Heart left ventricle (tissue), 16 donors: Measurements from ENCODE around the gene SIM1. TPM values are rescaled to one million over a fixed set of nuclear protein-coding genes. Genes with fewer than 3 reads are reported as not detected.

Experiments used
- ATAC-seq, 4 donors: fragments of 200-7000 bp; cut with Tn5 transposase; one replicate each; pipeline ENCODE4 v1.9.1; 2020 to 2022; ENCODE audit warnings: moderate library complexity in 4 of 4, mild to moderate bottlenecking in 3 of 4, moderate number of reproducible peaks in 1 of 4
- DNase-seq, 5 donors: peaks; one replicate each; pipeline ENCODE4 v3.0.0-alpha.2; 2020
- H3K27ac ChIP-seq, 12 donors: fragments of 200-600 bp; sonication (generic) in 4 of 12; one replicate each; pipeline versions ENCODE4 v1.5.0 to v1.8.0; 2016 to 2022; ENCODE audit warnings: mild to moderate bottlenecking in 2 of 12
- H3K27me3 ChIP-seq, 9 donors: fragments of 200-600 bp; sonication (generic) in 2 of 9; one replicate each; pipeline versions ENCODE4 v1.5.1 to v1.8.0; 2016 to 2022; ENCODE audit warnings: mild to moderate bottlenecking in 3 of 9
- H3K36me3 ChIP-seq, 9 donors: fragments of 200-600 bp; sonication (generic) in 2 of 9; one replicate each; pipeline versions ENCODE4 v1.5.0 to v1.8.0; 2018 to 2022; ENCODE audit warnings: mild to moderate bottlenecking in 2 of 9
- H3K4me1 ChIP-seq, 12 donors: fragments of 200-600 bp; sonication (generic) in 4 of 12; one replicate each; pipeline versions ENCODE4 v1.5.0 to v1.8.0; 2016 to 2022; ENCODE audit warnings: mild to moderate bottlenecking in 3 of 12
- H3K4me3 ChIP-seq, 12 donors: fragments of 200-600 bp; sonication (generic) in 4 of 12; one replicate each; pipeline versions ENCODE4 v1.5.0 to v1.8.0; 2017 to 2022; ENCODE audit warnings: mild to moderate bottlenecking in 9 of 12, moderate library complexity in 4 of 12
- H3K9me3 ChIP-seq, 12 donors: fragments of 200-600 bp; sonication (generic) in 4 of 12; one replicate each; pipeline versions ENCODE4 v1.5.0 to v1.8.0; 2016 to 2022; ENCODE audit warnings: mild to moderate bottlenecking in 1 of 12
- POLR2A ChIP-seq, 2 donors: fragments of 450-650 bp; IDR thresholded peaks; one replicate each; pipeline ENCODE4 v1.6.1; 2017; ENCODE audit warnings: antibody characterized with exemption in 2 of 2, mild to moderate bottlenecking in 2 of 2, moderate library complexity in 2 of 2
- WGBS, 4 donors: extraction: QIAGEN DNeasy Blood & Tissue Kit in 2 of 4; methylation state at CpG; one replicate each; pipeline versions ENCODE4 v1.1.5 to v1.1.7; 2013 to 2018; 5-methylcytosine and 5-hydroxymethylcytosine counted together
- intact Hi-C, 10 donors: fragments of 100-400 bp; cut with DNase I; formaldehyde crosslinking; loops; one replicate each; pipeline versions ENCODE4 v1.11.1 to v1.14.2; 2022
- polyA plus RNA-seq, 2 donors: library from polyadenylated mRNA; stranded (reverse); fragments of 200-250 nt; gene quantifications; one replicate each; pipeline ENCODE4 v1.2.3, GENCODE V29; 2013
- total RNA-seq, 9 donors: library from RNA; depleted of rRNA in 2 of 9; stranded (reverse); fragments of >200 nt in 2 of 9; fragmentation: NEBNext Ultra II Directional in 3 of 9; extraction: Animal tissue kit (Norgen Biotek cat#: 25700) in 3 of 9; gene quantifications; one replicate each; pipeline versions ENCODE4 v1.1.0 to v1.2.4, GENCODE V29; 2016 to 2023
- TF ChIP-seq, protein P1 (sequence below), 12 donors: fragments of 200-600 bp; sonication (generic) in 4 of 12; IDR thresholded peaks; one replicate each; pipeline versions ENCODE4 v1.5.0 to v1.8.0; 2018 to 2022; ENCODE audit warnings: antibody characterized with exemption in 12 of 12, mild to moderate bottlenecking in 5 of 12
- donor health status: ischemic (EF 13 %, LVEDD 7.1; RV severe dilation, severe dysfunction).
- donor health status: healthy with polysubstance abuse.
- donor health status: DM: no; HTN: yes; CAD: no.
- donor health status: DM: no; HTN: no; CAD: no.
- donor health status: ischemic (EF 25% LVEDD 6.9; RV normal size, moderate dysfunction).
- donor health status: ischemic (EF 25% LVEDD 5.7; RV mildly dilated, moderate dysfunction).
- donor health status: healthy.
- donor health status: DM: yes; HTN: yes; CAD: no.
- donor health status: ischemic (EF 35%, LVEDD 5.7; RV mildly dilated, moderate dysfunction).
- donor health status: nonischemic (EF 11% LVEDD 7.7; RV severe dilation, severe dysfunction).
- donor health status: DM: yes; HTN: yes; CAD: no.
- donor health status: PGD.
- donor health status: ischemic (EF 29% LVEDD 5.4; RV normal size, mild dysfunction).
- donor health status: nonischemic (EF 23%, LVEDD 6.1; RV moderate dilation, normal function).

SIM1 gene
- total and polyA plus RNA-seq, 11 donors, result 0.50 TPM; not detected in 10

DNA sequence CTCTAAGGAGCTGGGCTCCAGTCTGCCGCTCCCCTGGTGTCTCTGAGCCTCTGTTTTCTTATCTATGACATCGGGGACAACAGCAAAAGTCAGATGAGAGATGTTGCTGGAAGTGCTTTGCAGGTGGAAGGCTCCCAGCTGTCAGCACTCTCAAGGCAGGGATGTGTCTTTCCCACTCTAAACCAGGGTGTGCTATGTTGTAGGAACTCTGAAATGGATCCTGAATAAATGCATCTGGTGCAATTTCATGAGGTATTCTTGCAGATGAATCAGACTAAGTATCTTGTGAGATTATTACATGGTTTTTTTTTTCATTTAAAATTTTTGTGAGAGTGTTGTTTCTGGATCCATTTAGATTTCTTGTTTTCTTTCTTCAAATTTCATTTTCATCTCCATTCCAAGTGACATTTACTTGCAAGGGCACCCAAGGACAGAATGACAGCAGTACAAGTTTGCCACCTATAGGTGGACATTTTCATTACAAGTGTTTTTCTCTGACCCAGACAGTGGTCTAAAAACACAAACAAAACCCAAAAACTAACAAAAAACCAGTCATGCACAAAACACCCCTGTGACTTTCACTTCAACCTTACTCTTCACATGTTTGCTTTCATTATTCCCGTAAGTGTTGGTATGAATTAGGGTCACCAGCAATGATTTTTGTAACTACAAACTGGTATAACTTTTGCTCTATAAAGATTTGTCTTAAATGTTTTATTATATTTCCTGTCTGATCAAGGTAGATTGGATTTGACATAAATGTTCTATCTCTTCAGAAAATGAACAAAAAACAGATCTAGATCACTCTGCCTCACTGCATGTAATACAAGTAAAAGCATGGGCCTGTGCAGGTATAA is 14.7 kb upstream of the SIM1 start:
- no peaks in the 10 kb centered on the region for H3K9me3 ChIP-seq
- DNase-seq (no peak), ATAC-seq (no peak)
- intact Hi-C loops, result loop anchor here (1.0 to 10.0 kb wide), 5 partner anchors 362 to 477 kb away; no protein-coding TSS in a partner anchor
- TF ChIP-seq, protein P1, sequence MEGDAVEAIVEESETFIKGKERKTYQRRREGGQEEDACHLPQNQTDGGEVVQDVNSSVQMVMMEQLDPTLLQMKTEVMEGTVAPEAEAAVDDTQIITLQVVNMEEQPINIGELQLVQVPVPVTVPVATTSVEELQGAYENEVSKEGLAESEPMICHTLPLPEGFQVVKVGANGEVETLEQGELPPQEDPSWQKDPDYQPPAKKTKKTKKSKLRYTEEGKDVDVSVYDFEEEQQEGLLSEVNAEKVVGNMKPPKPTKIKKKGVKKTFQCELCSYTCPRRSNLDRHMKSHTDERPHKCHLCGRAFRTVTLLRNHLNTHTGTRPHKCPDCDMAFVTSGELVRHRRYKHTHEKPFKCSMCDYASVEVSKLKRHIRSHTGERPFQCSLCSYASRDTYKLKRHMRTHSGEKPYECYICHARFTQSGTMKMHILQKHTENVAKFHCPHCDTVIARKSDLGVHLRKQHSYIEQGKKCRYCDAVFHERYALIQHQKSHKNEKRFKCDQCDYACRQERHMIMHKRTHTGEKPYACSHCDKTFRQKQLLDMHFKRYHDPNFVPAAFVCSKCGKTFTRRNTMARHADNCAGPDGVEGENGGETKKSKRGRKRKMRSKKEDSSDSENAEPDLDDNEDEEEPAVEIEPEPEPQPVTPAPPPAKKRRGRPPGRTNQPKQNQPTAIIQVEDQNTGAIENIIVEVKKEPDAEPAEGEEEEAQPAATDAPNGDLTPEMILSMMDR (IDR thresholded peaks at IDR 0.05), result peak; percentile 47 to 76 (median 59)
- no peak for TF ChIP-seq POLR2A (IDR thresholded peaks at IDR 0.05)
- WGBS, 4 donors, result 65 to 72% (median 67%) methylated on average over 3 of the region's 3 CpGs
- no peak overlapping the region for H3K27ac ChIP-seq
- H3K4me1 ChIP-seq, result no peaks in the 10 kb centered on the region
- H3K27me3 ChIP-seq, result peaks cover 0 to 28% (median 6%) of the 10 kb centered on the region in 9 donors
- H3K36me3 ChIP-seq, result no peaks in the 10 kb centered on the region
- H3K4me3 ChIP-seq, result no peak overlapping the region

DNA sequence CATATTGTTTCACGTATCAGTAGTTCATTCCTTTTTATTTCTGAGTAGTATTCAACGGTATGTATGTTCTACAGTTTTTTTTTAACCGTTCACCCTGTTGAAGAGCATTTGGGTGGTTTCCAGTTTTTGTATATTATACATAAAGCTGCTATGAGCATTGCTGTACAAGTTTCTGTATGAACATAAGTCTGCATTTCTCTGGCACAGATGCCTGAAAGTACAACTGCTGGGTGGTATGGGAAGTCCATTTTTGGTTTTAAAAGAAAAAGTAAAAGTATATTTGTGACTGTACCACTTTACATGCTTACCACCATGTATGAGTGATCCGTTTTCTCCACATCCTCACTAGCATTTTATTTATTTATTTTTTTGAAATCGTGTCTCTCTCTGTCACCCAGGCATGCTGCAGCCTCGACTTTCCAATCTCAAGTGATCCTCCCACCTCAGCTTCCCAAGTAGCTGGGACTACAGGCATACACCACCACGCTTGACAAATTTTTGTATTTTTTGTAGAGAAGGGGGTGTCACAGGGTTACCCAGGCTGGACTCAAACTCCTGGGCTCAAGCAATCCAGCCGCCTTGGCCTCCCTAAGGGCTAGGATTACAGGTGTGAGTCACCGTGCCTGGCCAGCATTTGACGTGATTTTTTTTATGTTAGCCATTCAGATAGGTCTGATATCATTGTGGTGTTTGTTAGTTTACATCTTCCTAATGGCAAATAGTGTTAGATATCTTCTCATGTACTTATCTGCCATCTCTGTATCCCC is 11.0 kb upstream of the SIM1 start:
- intact Hi-C loops, result loop anchor here in 6 of 10 donors (5.0 to 10.0 kb wide), 3 partner anchors 358 to 473 kb away; no protein-coding TSS in a partner anchor
- WGBS, 4 donors, result 79 to 84% (median 83%) methylated on average over 10 of the region's 10 CpGs
- no peaks in the 10 kb centered on the region for H3K9me3 ChIP-seq
- DNase-seq, result no peak
- TF ChIP-seq POLR2A (IDR thresholded peaks at IDR 0.05), result no peak
- TF ChIP-seq, protein P1 (IDR thresholded peaks at IDR 0.05), result no peak
- no peaks in the 10 kb centered on the region for H3K4me1 ChIP-seq
- no peak overlapping the region for H3K27ac ChIP-seq
- no peaks in the 10 kb centered on the region for H3K36me3 ChIP-seq
- no peak overlapping the region for H3K4me3 ChIP-seq
- H3K27me3 ChIP-seq, result peaks cover 0 to 64% (median 18%) of the 10 kb centered on the region in 9 donors
- no peak for ATAC-seq

DNA sequence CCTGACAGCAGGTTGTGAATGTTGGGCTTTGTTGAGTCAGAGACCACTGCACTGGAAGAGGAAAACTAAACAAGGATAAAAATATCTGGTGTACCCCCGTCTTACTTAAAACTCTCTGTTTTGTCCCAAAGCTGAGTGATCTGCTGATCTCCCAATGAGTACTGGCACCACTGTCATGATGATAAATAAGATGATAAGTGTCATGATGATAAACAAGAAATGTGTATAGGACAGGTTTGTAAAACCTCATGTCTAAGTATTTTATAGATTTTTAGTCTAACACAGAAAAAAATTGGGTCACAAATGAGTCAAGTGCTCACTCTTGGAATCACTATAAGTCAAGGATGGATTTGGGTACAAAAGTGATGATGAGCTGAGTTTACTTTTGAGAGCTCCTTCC is 8.5 kb upstream of the SIM1 start:
- Histone ChIP-seq H3K27ac (no peak overlapping the region), H3K4me1 (no peaks in the 10 kb centered on the region), H3K27me3 (peaks cover 12 to 90% (median 43%) of the 10 kb centered on the region in 9 donors), H3K36me3 (no peaks in the 10 kb centered on the region), H3K9me3 (no peaks in the 10 kb centered on the region), H3K4me3 (no peak overlapping the region)
- 63 to 69% (median 67%) methylated on average over 1 of the region's 1 CpG for WGBS, 4 donors
- intact Hi-C loops, result loop anchor here in 1 of 10 donors (10.0 kb wide), 1 partner anchor 468 kb away; no protein-coding TSS in a partner anchor
- ATAC-seq (no peak), DNase-seq (no peak)
- no peak for TF ChIP-seq POLR2A (IDR thresholded peaks at IDR 0.05)
- TF ChIP-seq, protein P1 (IDR thresholded peaks at IDR 0.05), result no peak

GRCh38 chr6:100472674-100473073 is 8.0 kb upstream of the SIM1 start:
- Histone ChIP-seq H3K36me3 (no peaks in the 10 kb centered on the region), H3K27ac (no peak overlapping the region), H3K27me3 (peaks cover 14 to 94% (median 48%) of the 10 kb centered on the region in 9 donors), H3K4me3 (no peak overlapping the region), H3K4me1 (peaks cover 0 to 2% (median 0%) of the 10 kb centered on the region in 12 donors), H3K9me3 (no peaks in the 10 kb centered on the region)
- 19 to 25% (median 19%) methylated on average over 3 of the region's 3 CpGs for WGBS, 4 donors
- ATAC-seq, result no peak
- intact Hi-C loops, result loop anchor here in 1 of 10 donors (10.0 kb wide), 1 partner anchor 468 kb away; no protein-coding TSS in a partner anchor
- TF ChIP-seq POLR2A (IDR thresholded peaks at IDR 0.05), result no peak
- TF ChIP-seq, protein P1 (IDR thresholded peaks at IDR 0.05), result no peak
- DNase-seq, result no peak
